T-helper 1 cell treated with Interleukin-12 subunit alpha and Interleukin-12 subunit beta and Interleukin-4 antibody, amounts not matched to agents 30 μg/mL and 1 μg/mL, for 36 hours (primary cell): Measurements from ENCODE around the gene RNF152.
"Not testable (repeated sequence)": the region's sequence is repeated elsewhere in the genome, so short reads cannot be mapped to it uniquely, and the experiment has no call there.

Experiments used
- H3K27ac Mint-ChIP-seq: one replicate; pipeline ENCODE4 v1.8.0; 2021; ENCODE audit warnings: mild to moderate bottlenecking, mixed read lengths
- H3K27me3 Mint-ChIP-seq: one replicate; pipeline ENCODE4 v1.8.0; 2021; ENCODE audit warnings: low read depth, mixed read lengths
- H3K36me3 Mint-ChIP-seq: one replicate; pipeline ENCODE4 v1.8.0; 2021; ENCODE audit warnings: low read depth, mixed read lengths
- H3K4me1 Mint-ChIP-seq: one replicate; pipeline ENCODE4 v1.8.0; 2021; ENCODE audit warnings: low read depth, mixed read lengths
- H3K4me3 Mint-ChIP-seq: one replicate; pipeline ENCODE4 v1.8.0; 2021; ENCODE audit warnings: mild to moderate bottlenecking, moderate library complexity, mixed read lengths
- H3K9me3 Mint-ChIP-seq: one replicate; pipeline ENCODE4 v1.8.0; 2021; ENCODE audit warnings: mixed read lengths

The RNF152 gene

GRCh38 chr18:61825386-61825785 is 67.4 kb downstream of the RNF152 start:
- Mint-ChIP-seq H3K27me3 (peaks cover 23% of the 10 kb centered on the region), H3K9me3 (no peaks in the 10 kb centered on the region), H3K4me3 (no peak overlapping the region), H3K27ac (no peak overlapping the region), H3K4me1 (no peaks in the 10 kb centered on the region), H3K36me3 (no peaks in the 10 kb centered on the region)

- H3K36me3 Mint-ChIP-seq: no peaks in the 10 kb centered on the region
- no peak overlapping the region for H3K4me3 Mint-ChIP-seq
- H3K27ac Mint-ChIP-seq: no peak overlapping the region
- H3K4me1 Mint-ChIP-seq: no peaks in the 10 kb centered on the region
- no peaks in the 10 kb centered on the region for H3K9me3 Mint-ChIP-seq
- H3K27me3 Mint-ChIP-seq: peaks cover 23% of the 10 kb centered on the region
Observed at GRCh38 chr18:61824733-61825363, 68.0 kb downstream of the RNF152 start.

- H3K9me3 Mint-ChIP-seq: no peaks in the 10 kb centered on the region
- H3K4me3 Mint-ChIP-seq: no peak overlapping the region
- H3K27ac Mint-ChIP-seq: no peak overlapping the region
- no peaks in the 10 kb centered on the region for H3K36me3 Mint-ChIP-seq
- H3K27me3 Mint-ChIP-seq: peaks cover 16% of the 10 kb centered on the region
- no peaks in the 10 kb centered on the region for H3K4me1 Mint-ChIP-seq
Observed at GRCh38 chr18:61823595-61823994, 69.2 kb downstream of the RNF152 start.

GRCh38 chr18:61822879-61823278 is 69.9 kb downstream of the RNF152 start:
- no peak overlapping the region for H3K4me3 Mint-ChIP-seq
- no peaks in the 10 kb centered on the region for H3K36me3 Mint-ChIP-seq
- H3K27me3 Mint-ChIP-seq: peaks cover 12% of the 10 kb centered on the region
- no peaks in the 10 kb centered on the region for H3K4me1 Mint-ChIP-seq
- no peaks in the 10 kb centered on the region for H3K9me3 Mint-ChIP-seq
- no peak overlapping the region for H3K27ac Mint-ChIP-seq

- Mint-ChIP-seq H3K4me1 (no peaks in the 10 kb centered on the region), H3K27me3 (peaks cover 8% of the 10 kb centered on the region), H3K36me3 (no peaks in the 10 kb centered on the region), H3K27ac (no peak overlapping the region), H3K9me3 (no peaks in the 10 kb centered on the region), H3K4me3 (no peak overlapping the region)
Observed at GRCh38 chr18:61821748-61822147, 71.1 kb downstream of the RNF152 start.

GRCh38 chr18:61820882-61821281 is 71.9 kb downstream of the RNF152 start:
- Mint-ChIP-seq H3K4me1 (no peaks in the 10 kb centered on the region), H3K9me3 (no peaks in the 10 kb centered on the region), H3K4me3 (no peak overlapping the region), H3K27ac (no peak overlapping the region), H3K36me3 (no peaks in the 10 kb centered on the region), H3K27me3 (no peaks in the 10 kb centered on the region)

- no peaks in the 10 kb centered on the region for H3K27me3 Mint-ChIP-seq
Observed at GRCh38 chr18:61817086-61817485, 75.7 kb downstream of the RNF152 start.

GRCh38 chr18:61815885-61816470 is 76.8 kb downstream of the RNF152 start:
- Mint-ChIP-seq H3K4me1 (no peaks in the 10 kb centered on the region), H3K36me3 (no peaks in the 10 kb centered on the region), H3K27me3 (no peaks in the 10 kb centered on the region), H3K9me3 (no peaks in the 10 kb centered on the region), H3K4me3 (no peak overlapping the region), H3K27ac (no peak overlapping the region)

More at GRCh38 chr18:61817086-61817485, 75.7 kb downstream of the RNF152 start:
- H3K9me3 Mint-ChIP-seq: no peaks in the 10 kb centered on the region
- no peaks in the 10 kb centered on the region for H3K36me3 Mint-ChIP-seq
- H3K4me3 Mint-ChIP-seq: no peak overlapping the region
- H3K4me1 Mint-ChIP-seq: no peaks in the 10 kb centered on the region
- H3K27ac Mint-ChIP-seq: no peak overlapping the region

- Mint-ChIP-seq H3K9me3 (no peaks in the 10 kb centered on the region), H3K27ac (no peak overlapping the region), H3K36me3 (no peaks in the 10 kb centered on the region), H3K4me1 (no peaks in the 10 kb centered on the region), H3K27me3 (peaks cover 9% of the 10 kb centered on the region), H3K4me3 (no peak overlapping the region)
Observed at GRCh38 chr18:61808286-61808685, 84.5 kb downstream of the RNF152 start.

- no peak overlapping the region for H3K4me3 Mint-ChIP-seq
- H3K27me3 Mint-ChIP-seq: peaks cover 19% of the 10 kb centered on the region
- H3K9me3 Mint-ChIP-seq: no peaks in the 10 kb centered on the region
- H3K4me1 Mint-ChIP-seq: no peaks in the 10 kb centered on the region
- H3K36me3 Mint-ChIP-seq: no peaks in the 10 kb centered on the region
- no peak overlapping the region for H3K27ac Mint-ChIP-seq
Observed at GRCh38 chr18:61803393-61803792, 89.4 kb downstream of the RNF152 start.

- no peak overlapping the region for H3K27ac Mint-ChIP-seq
- no peaks in the 10 kb centered on the region for H3K4me1 Mint-ChIP-seq
- no peaks in the 10 kb centered on the region for H3K36me3 Mint-ChIP-seq
- no peaks in the 10 kb centered on the region for H3K9me3 Mint-ChIP-seq
- peaks cover 16% of the 10 kb centered on the region for H3K27me3 Mint-ChIP-seq
- H3K4me3 Mint-ChIP-seq: no peak overlapping the region
Observed at GRCh38 chr18:61797696-61798590, 94.9 kb downstream of the RNF152 start.

- Mint-ChIP-seq H3K36me3 (no peaks in the 10 kb centered on the region), H3K27me3 (peaks cover 10% of the 10 kb centered on the region), H3K9me3 (peaks cover 13% of the 10 kb centered on the region), H3K4me1 (no peaks in the 10 kb centered on the region), H3K27ac (no peak overlapping the region), H3K4me3 (no peak overlapping the region)
Observed at GRCh38 chr18:61791031-61791430, 101.8 kb downstream of the RNF152 start.

- H3K27me3 Mint-ChIP-seq, H3K4me3 Mint-ChIP-seq, H3K4me1 Mint-ChIP-seq, H3K27ac Mint-ChIP-seq, H3K36me3 Mint-ChIP-seq: not testable (repeated sequence)
- H3K9me3 Mint-ChIP-seq: peaks cover 13% of the 10 kb centered on the region
Observed at GRCh38 chr18:61787011-61787670, 105.7 kb downstream of the RNF152 start.

GRCh38 chr18:61785588-61785987 is 107.2 kb downstream of the RNF152 start:
- Mint-ChIP-seq H3K27ac (no peak overlapping the region), H3K27me3 (no peaks in the 10 kb centered on the region), H3K4me3 (no peak overlapping the region)

More at GRCh38 chr18:61785588-61785987, 107.2 kb downstream of the RNF152 start:
- no peaks in the 10 kb centered on the region for H3K4me1 Mint-ChIP-seq
- no peaks in the 10 kb centered on the region for H3K36me3 Mint-ChIP-seq
- peaks cover 13% of the 10 kb centered on the region for H3K9me3 Mint-ChIP-seq
